ENCODE measurements around the gene PIK3C2B. TPM values are rescaled to one million over a fixed set of nuclear protein-coding genes. Genes with fewer than 3 reads are reported as not detected.

The PIK3C2B gene
- polyA plus RNA-seq, 6 donors from 2014 or later: 8.5 to 16.9 (median 10.6) TPM; not detected in 1

DNA sequence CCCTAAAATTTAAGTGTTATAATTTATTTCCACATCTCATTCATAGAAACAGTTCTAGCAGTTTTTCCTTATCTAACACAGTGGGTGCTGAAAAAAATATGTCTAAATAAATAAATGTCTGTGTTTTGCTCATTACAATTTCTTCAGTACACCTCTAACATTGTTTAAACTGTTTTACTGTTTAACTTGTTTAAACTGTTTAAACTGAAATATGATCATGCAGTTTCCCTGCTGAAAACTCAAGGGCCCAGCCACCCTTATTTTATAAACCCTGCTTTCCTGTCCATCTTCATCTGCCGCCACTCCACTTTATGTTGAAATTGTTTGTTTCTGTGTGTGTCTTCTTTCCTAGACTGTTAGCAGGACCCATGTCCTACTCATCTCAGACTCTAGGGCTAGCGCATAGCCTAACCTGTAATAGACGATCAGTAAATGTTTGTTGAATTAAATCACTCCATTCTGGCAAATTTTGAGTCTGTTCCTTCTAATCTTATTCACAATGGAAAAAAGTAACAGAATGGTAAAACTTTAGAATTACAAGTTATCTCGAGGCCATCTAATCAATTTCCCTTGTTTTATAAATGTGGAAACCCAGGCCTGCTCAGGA is 9.4 kb upstream of the PIK3C2B start:
- Mint-ChIP-seq H3K27ac (peak overlapping the region in 2 of 6 donors; percentile 49 to 69), H3K9me3 (peaks cover 0 to 11% (median 0%) of the 10 kb centered on the region in 7 donors), H3K4me1 (peaks cover 50 to 76% (median 68%) of the 10 kb centered on the region in 3 donors), H3K27me3 (peaks cover 0 to 10% (median 6%) of the 10 kb centered on the region in 3 donors), H3K36me3 (peaks cover 6 to 8% of the 10 kb centered on the region in 2 donors), H3K4me3 (peak overlapping the region in 2 of 8 donors; percentile 26)
- ATAC-seq (ENCODE audit: low read depth in 2 of 2) (no peak), DNase-seq (no peak)

DNA sequence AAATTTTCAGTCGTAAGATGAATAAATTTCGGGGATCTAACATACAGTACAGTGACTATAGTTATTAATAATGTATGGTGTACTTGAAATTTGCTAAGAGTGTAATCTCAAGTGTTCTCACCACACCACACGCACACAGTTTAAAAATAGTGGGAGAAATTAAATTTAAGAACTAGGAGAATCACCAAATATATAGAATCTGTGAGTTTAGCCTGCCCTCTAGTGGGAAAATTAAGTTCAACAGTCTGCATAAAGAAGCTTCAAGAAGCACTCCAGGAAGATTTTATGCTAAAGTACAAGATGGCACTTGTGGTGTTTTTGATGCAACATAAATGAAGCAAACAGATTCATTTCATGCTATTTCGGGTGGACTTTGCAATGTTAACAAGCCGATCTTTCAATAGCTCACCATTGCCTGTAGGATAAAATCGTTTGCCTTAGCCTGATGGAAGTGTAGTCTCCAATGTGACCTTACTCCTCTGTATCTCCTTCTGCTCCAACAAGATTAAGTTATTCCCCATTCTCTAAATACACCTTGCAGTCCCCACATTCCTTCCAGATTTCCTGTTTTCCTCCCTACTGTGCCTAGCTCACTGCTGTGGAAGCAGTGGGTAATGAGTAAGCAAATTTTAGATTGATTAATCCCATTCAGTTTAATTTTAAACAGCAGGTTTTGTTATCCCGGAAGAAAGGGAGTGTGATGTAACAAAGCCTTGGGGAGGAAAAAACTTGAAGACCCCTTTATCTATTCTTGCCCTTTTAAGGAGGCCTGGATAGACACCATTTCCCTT is 8.7 kb upstream of the PIK3C2B start:
- Mint-ChIP-seq H3K4me1 (peaks cover 54 to 76% (median 71%) of the 10 kb centered on the region in 3 donors), H3K27me3 (peaks cover 0 to 10% (median 6%) of the 10 kb centered on the region in 3 donors), H3K9me3 (peaks cover 0 to 11% (median 0%) of the 10 kb centered on the region in 7 donors), H3K27ac (peak overlapping the region in 5 of 6 donors; percentile 36 to 87 (median 69)), H3K36me3 (peaks cover 6 to 8% of the 10 kb centered on the region in 2 donors), H3K4me3 (peak overlapping the region in 5 of 8 donors; percentile 7 to 85 (median 20))
- peak; percentile 66 for DNase-seq
- peak in 1 of 2 donors; percentile 6 for ATAC-seq (ENCODE audit: low read depth in 2 of 2)

DNA sequence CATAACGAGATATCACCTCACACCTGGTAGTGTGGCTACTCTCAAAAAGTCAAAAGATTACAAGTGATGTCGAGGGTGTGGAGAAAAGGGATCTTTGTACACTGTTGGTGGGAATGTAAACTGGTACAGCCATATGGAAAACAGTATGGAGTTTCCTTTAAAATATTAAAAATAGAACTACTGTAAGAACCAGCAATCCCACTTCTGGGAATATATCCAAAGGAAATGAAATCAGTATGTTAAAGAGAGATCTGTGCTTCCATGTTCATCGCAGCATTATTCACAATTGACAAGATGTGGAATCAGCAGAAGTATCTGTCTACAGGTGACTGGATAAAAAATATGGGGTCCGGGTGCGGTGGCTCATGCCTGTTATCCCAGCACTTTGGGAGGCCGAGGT is 7.6 kb upstream of the PIK3C2B start:
- Mint-ChIP-seq H3K36me3 (peaks cover 6 to 8% of the 10 kb centered on the region in 2 donors), H3K27ac (peak overlapping the region in 2 of 6 donors; percentile 69 to 72), H3K4me1 (peaks cover 58 to 77% (median 72%) of the 10 kb centered on the region in 3 donors), H3K9me3 (peaks cover 0 to 11% (median 0%) of the 10 kb centered on the region in 7 donors), H3K4me3 (peak overlapping the region in 1 of 8 donors; percentile 10), H3K27me3 (peaks cover 0 to 10% (median 6%) of the 10 kb centered on the region in 3 donors)
- DNase-seq (no peak), ATAC-seq (ENCODE audit: low read depth in 2 of 2) (no peak)

DNA sequence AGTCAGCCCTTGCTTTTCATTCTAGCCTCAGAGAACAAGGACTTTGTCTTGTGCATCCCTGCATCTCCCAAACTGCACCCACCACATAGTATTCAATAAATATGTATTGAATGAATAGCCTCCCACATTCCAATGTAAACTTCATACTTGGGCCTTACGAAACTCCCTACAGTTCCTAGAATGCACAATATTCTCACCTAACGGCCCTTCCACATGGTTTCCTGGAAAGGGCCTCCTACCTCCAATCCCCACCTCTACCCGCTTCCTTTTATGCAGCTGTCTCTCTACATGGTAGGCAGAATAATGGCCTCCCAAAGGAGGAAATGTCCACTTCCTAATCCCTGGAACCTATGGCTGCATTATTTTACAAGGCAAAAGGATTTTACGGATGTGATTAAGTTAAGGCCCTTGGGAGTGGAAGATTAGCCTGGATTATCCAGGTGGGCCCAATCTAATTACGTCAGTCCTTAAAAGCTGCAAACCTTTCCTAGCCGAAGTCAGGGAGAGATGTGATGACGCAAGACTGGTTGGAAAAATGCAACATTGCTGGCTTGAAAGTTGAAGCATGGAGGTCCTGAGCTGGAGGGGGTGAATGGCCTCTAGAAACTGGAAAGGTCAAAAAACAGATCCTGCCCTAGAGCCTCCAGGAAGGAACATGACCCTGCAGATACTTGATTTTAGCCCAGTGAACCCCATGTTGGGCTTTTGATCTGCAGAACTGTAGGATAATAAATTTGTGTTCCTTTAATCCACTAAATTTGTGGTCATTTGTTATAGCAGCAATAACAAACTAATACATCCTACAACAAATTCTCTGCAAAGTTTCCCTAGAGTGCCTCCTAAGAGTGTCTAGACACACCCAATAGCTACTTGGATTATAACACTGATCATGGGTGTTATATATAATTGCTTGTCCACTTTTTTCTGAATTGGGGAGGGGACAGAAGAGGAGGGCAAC is 5.2 kb upstream of the PIK3C2B start:
- Mint-ChIP-seq H3K36me3 (no peaks in the 10 kb centered on the region), H3K4me3 (peak overlapping the region in 4 of 8 donors; percentile 9 to 63 (median 39)), H3K27me3 (no peaks in the 10 kb centered on the region), H3K27ac (peak overlapping the region in 4 of 6 donors; percentile 86 to 97 (median 90)), H3K4me1 (peaks cover 59 to 82% (median 72%) of the 10 kb centered on the region in 3 donors), H3K9me3 (peaks cover 0 to 3% (median 0%) of the 10 kb centered on the region in 7 donors)
- DNase-seq (no peak), ATAC-seq (ENCODE audit: low read depth in 2 of 2) (no peak)

- peak; percentile 50 for DNase-seq
- Mint-ChIP-seq H3K4me3 (peak overlapping the region in 7 of 8 donors; percentile 9 to 81 (median 55)), H3K4me1 (peaks cover 59 to 80% (median 71%) of the 10 kb centered on the region in 3 donors), H3K9me3 (peaks cover 0 to 3% (median 0%) of the 10 kb centered on the region in 7 donors), H3K27ac (peak overlapping the region; percentile 86 to 97 (median 90)), H3K36me3 (no peaks in the 10 kb centered on the region), H3K27me3 (no peaks in the 10 kb centered on the region)
- ATAC-seq (ENCODE audit: low read depth in 2 of 2): peak in 1 of 2 donors; percentile 9
Observed at GRCh38 chr1:204498981-204499380, 4.4 kb upstream of the PIK3C2B start.

GRCh38 chr1:204495777-204496176 is 1.2 kb upstream of the PIK3C2B start:
- peak overlapping the region; percentile 93 to 99 (median 98) for H3K27ac Mint-ChIP-seq
- no peak for DNase-seq
- no peak for ATAC-seq (ENCODE audit: low read depth in 2 of 2)
- peak overlapping the region; percentile 96 to 99 (median 98) for H3K4me3 Mint-ChIP-seq
- H3K9me3 Mint-ChIP-seq: peaks cover 0 to 3% (median 0%) of the 10 kb centered on the region in 7 donors
- H3K27me3 Mint-ChIP-seq: no peaks in the 10 kb centered on the region
- H3K4me1 Mint-ChIP-seq: peaks cover 71 to 81% (median 77%) of the 10 kb centered on the region in 3 donors
- peaks cover 0 to 7% of the 10 kb centered on the region in 2 donors for H3K36me3 Mint-ChIP-seq

DNA sequence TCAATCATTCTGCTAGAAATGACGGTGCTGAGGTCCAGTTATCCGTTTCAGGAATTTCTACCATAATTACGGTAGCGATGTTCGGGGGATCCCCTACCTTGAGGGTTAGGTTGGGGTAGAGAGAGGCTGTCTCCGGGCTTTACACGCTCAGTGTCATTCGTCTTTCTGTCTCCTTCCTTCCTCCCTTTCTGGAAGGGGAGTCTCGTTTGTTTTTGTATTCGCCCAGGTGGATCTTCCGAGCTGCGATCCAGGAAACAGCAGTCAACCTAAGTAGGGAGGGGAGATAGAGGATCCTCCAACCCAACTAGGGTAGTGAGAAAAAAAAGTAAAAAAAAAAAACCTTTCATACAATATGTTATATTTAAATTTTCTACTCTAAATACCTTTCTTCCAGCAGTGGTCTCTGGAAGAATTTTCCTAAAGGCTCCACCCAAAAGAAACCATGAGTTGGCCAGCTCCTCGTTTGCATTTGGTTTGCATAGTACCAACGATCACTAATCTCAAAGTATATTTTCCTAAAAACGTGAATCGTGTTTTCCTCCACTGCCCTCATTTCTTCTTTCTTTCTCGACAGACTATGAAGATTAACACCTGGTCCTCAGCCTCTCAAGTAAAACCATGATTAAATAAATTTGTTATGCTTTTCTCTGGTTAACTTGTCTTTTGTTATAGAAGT is 611 bp upstream of the PIK3C2B start:
- H3K36me3 Mint-ChIP-seq: peaks cover 4 to 10% of the 10 kb centered on the region in 2 donors
- peak; percentile 64 for DNase-seq
- peak overlapping the region; percentile 96 to 99 (median 98) for H3K4me3 Mint-ChIP-seq
- peaks cover 0 to 3% (median 0%) of the 10 kb centered on the region in 7 donors for H3K9me3 Mint-ChIP-seq
- peaks cover 76 to 82% (median 81%) of the 10 kb centered on the region in 3 donors for H3K4me1 Mint-ChIP-seq
- no peaks in the 10 kb centered on the region for H3K27me3 Mint-ChIP-seq
- H3K27ac Mint-ChIP-seq: peak overlapping the region; percentile 93 to 99 (median 98)
- peak; percentile 57 to 61 for ATAC-seq (ENCODE audit: low read depth in 2 of 2)

GRCh38 chr1:204493984-204494280 is 673 bp downstream of the PIK3C2B start:
- DNase-seq: peak; percentile 55
- Mint-ChIP-seq H3K9me3 (peaks cover 0 to 3% (median 0%) of the 10 kb centered on the region in 7 donors), H3K27me3 (no peaks in the 10 kb centered on the region), H3K4me1 (peaks cover 80 to 86% (median 84%) of the 10 kb centered on the region in 3 donors), H3K4me3 (peak overlapping the region; percentile 97 to 99 (median 98)), H3K36me3 (peaks cover 13 to 22% of the 10 kb centered on the region in 2 donors), H3K27ac (peak overlapping the region; percentile 93 to 99 (median 97))
- ATAC-seq (ENCODE audit: low read depth in 2 of 2): peak; percentile 25 to 31

DNA sequence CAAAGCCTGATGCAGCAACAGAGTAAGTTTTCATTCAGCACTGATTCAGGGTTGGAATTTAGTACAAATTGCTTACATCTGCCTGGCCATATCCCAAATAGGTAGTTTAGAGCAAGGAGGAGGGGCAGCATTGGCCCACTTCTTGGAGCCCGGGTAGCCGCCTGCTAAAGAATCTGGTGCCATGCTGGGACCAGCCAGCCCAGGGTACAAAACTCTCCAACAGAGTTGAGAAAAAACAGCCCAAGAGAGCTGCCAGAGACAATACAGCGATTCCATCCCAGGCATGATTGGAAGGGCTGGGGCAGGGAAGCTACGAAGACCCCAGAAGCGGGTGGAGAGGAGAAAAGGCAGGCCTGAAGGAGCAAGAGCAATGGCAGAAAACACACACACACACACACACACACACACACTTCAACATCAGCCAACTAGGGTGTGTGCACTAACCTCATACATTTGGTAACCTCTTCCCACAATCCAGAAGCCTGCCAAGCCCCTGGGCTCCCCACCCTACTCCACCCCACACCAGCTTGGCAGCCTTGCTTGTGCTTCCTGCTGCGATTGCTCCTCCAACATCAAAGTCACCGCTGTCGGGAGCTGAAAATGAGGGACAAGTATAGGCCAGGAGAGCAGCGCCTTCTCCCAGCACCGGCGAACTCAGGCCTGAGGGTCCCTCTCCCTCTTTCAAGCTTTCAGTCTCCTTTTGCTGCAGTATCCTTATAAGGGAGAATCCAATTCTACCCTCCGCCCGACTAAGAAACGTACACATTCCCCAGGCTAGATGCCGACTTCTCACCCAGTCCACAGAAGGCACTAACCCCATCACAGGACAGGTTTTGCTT is 1.2 kb downstream of the PIK3C2B start:
- peaks cover 0 to 3% (median 0%) of the 10 kb centered on the region in 7 donors for H3K9me3 Mint-ChIP-seq
- H3K27me3 Mint-ChIP-seq: no peaks in the 10 kb centered on the region
- peaks cover 17 to 22% of the 10 kb centered on the region in 2 donors for H3K36me3 Mint-ChIP-seq
- ATAC-seq (ENCODE audit: low read depth in 2 of 2): no peak
- DNase-seq: no peak
- peaks cover 80 to 86% (median 84%) of the 10 kb centered on the region in 3 donors for H3K4me1 Mint-ChIP-seq
- H3K4me3 Mint-ChIP-seq: peak overlapping the region; percentile 97 to 99 (median 98)
- peak overlapping the region; percentile 93 to 99 (median 96) for H3K27ac Mint-ChIP-seq

DNA sequence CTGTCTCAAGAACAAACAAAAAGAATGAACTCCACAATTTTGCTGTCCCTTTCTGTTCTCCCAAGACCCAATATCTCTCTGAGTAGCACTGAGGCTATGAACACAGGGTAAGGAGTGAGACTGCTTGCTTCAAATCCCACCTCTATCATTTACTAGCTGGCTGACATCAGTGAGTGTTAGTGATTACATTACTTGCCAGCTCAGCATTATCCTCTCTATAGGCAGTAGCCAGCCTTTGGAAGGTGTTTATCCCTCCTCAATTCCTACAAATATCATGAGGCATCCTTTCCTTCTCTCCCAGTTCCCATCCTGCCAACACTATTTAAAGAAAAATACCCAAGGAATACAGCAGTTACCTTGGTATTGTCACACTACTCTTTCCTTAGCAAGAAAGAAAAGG is 3.0 kb downstream of the PIK3C2B start:
- peaks cover 72 to 84% (median 83%) of the 10 kb centered on the region in 3 donors for H3K4me1 Mint-ChIP-seq
- peaks cover 24 to 29% of the 10 kb centered on the region in 2 donors for H3K36me3 Mint-ChIP-seq
- H3K9me3 Mint-ChIP-seq: peaks cover 0 to 3% (median 0%) of the 10 kb centered on the region in 7 donors
- peak overlapping the region; percentile 97 to 99 (median 98) for H3K4me3 Mint-ChIP-seq
- H3K27ac Mint-ChIP-seq: peak overlapping the region in 5 of 6 donors; percentile 4 to 97 (median 93)
- ATAC-seq (ENCODE audit: low read depth in 2 of 2) (no peak), DNase-seq (no peak)
- H3K27me3 Mint-ChIP-seq: no peaks in the 10 kb centered on the region

DNA sequence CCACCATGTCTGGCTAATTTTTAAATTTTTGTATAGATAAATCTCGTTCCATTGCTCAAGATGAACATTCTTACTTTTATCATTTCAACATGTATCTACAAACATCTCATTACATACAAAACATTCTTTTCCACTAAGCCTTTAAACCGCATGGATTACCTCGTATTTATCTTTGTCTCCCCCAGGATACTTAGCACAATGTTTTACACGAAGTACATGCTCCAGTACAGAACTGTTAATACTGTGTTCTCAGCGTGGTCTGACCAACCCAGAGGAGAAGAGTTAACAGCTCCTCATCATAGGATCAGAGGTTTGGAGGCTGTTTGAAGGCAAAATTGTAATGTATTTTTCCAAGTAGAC is 7.4 kb downstream of the PIK3C2B start:
- H3K27me3 Mint-ChIP-seq: no peaks in the 10 kb centered on the region
- ATAC-seq (ENCODE audit: low read depth in 2 of 2) (no peak), DNase-seq (no peak)
- H3K4me1 Mint-ChIP-seq: peaks cover 64 to 94% (median 87%) of the 10 kb centered on the region in 3 donors
- H3K9me3 Mint-ChIP-seq: no peaks in the 10 kb centered on the region
- H3K4me3 Mint-ChIP-seq: peak overlapping the region in 4 of 8 donors; percentile 5 to 54 (median 37)
- peaks cover 24 to 36% of the 10 kb centered on the region in 2 donors for H3K36me3 Mint-ChIP-seq
- peak overlapping the region in 5 of 6 donors; percentile 13 to 92 (median 58) for H3K27ac Mint-ChIP-seq

All from naive B cell (primary cell).